Testis (tissue), 3 donors: ENCODE results near the gene KIAA1755. TPM values are rescaled to one million over a fixed set of nuclear protein-coding genes. Genes with fewer than 3 reads are reported as not detected.
A peak's percentile ranks its signal among the peaks of the same experiment; 100 is the strongest.

ENCODE experiments used
- DNase-seq: peaks from one replicate; pipeline ENCODE4 v3.0.0-alpha.2; 2019
- H3K27ac ChIP-seq, 2 donors: fragments of 200-600 bp; sonication (generic); one replicate each; pipeline ENCODE4 v1.5.1; 2019
- H3K27me3 ChIP-seq: fragments of 200-600 bp; sonication (generic); one replicate; pipeline ENCODE4 v1.5.1; 2019
- H3K36me3 ChIP-seq: fragments of 200-600 bp; sonication (generic); one replicate; pipeline ENCODE4 v1.5.1; 2017; ENCODE audit warnings: low read depth; ENCODE audit errors: missing control alignments
- H3K4me1 ChIP-seq: fragments of 200-600 bp; sonication (generic); one replicate; pipeline ENCODE4 v1.5.1; 2019
- H3K4me3 ChIP-seq, 2 donors: fragments of 200-600 bp; sonication (generic); one replicate each; pipeline ENCODE4 v1.5.1; 2017 to 2019
- H3K9me3 ChIP-seq: fragments of 200-600 bp; sonication (generic); one replicate; pipeline ENCODE4 v1.5.1; 2017
- POLR2A ChIP-seq: fragments of 450-650 bp; IDR thresholded peaks from one replicate; pipeline ENCODE4 v1.6.1; 2017; ENCODE audit warnings: antibody characterized with exemption, mild to moderate bottlenecking, moderate library complexity
- WGBS, 2 donors: methylation state at CpG; one replicate each; pipeline ENCODE4 v1.1.5; 2018; 5-methylcytosine and 5-hydroxymethylcytosine counted together
- intact Hi-C: fragments of 100-400 bp; cut with DNase I; formaldehyde crosslinking; loops from one replicate; pipeline ENCODE4 v1.15.1; 2023; ENCODE audit warnings: low total_unique reads
- polyA plus RNA-seq: library from polyadenylated mRNA; stranded (reverse); fragments of 350-450 nt; fragmentation: Illumina TruSeq; extraction: RNeasy Lipid Tissue Mini Kit (QIAGEN cat#74804); gene quantifications from one replicate; pipeline ENCODE4 v1.2.3, GENCODE V29; 2014; ENCODE audit warnings: low read depth, low replicate concordance; ENCODE audit not compliant: insufficient read depth
- total RNA-seq, 2 donors: library from RNA; depleted of rRNA; stranded (reverse); fragments of >200 nt; gene quantifications; one replicate each; pipeline ENCODE4 v1.2.3, GENCODE V29; 2016
- TF ChIP-seq, protein P1 (sequence below), 3 experiments: fragments of 450-650 bp in 2 of 3; fragments of 200-600 bp in 1 of 3; sonication (generic) in 1 of 3; IDR thresholded peaks; one replicate each; pipeline ENCODE4 v1.5.1; 2016 to 2019; ENCODE audit warnings: antibody characterized with exemption in 3 of 3, mild to moderate bottlenecking in 2 of 3, moderate library complexity in 1 of 3

The KIAA1755 gene
- total and polyA plus RNA-seq, 3 donors from 2014 or later, result 5.2 to 9.6 (median 7.6) TPM

- no peak overlapping the region for H3K4me3 ChIP-seq
- H3K9me3 ChIP-seq, result no peaks in the 10 kb centered on the region
- H3K27ac ChIP-seq, result no peak overlapping the region
- H3K36me3 ChIP-seq, result no peaks in the 10 kb centered on the region
- no peak for DNase-seq
- H3K27me3 ChIP-seq, result no peaks in the 10 kb centered on the region
- intact Hi-C loops, result loop anchor here (10.0 kb wide), 1 partner anchor 63 kb away; no protein-coding TSS in a partner anchor
- 85 to 89% methylated on average over 6 to 8 of the region's 8 CpGs for WGBS, 2 donors
- peaks cover 5% of the 10 kb centered on the region for H3K4me1 ChIP-seq
- TF ChIP-seq, protein P1, sequence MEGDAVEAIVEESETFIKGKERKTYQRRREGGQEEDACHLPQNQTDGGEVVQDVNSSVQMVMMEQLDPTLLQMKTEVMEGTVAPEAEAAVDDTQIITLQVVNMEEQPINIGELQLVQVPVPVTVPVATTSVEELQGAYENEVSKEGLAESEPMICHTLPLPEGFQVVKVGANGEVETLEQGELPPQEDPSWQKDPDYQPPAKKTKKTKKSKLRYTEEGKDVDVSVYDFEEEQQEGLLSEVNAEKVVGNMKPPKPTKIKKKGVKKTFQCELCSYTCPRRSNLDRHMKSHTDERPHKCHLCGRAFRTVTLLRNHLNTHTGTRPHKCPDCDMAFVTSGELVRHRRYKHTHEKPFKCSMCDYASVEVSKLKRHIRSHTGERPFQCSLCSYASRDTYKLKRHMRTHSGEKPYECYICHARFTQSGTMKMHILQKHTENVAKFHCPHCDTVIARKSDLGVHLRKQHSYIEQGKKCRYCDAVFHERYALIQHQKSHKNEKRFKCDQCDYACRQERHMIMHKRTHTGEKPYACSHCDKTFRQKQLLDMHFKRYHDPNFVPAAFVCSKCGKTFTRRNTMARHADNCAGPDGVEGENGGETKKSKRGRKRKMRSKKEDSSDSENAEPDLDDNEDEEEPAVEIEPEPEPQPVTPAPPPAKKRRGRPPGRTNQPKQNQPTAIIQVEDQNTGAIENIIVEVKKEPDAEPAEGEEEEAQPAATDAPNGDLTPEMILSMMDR (IDR thresholded peaks at IDR 0.05), result no peak
- TF ChIP-seq POLR2A, result no peak
These were observed 47.0 kb upstream of the KIAA1755 start for GRCh38 chr20:38307371-38308046.

GRCh38 chr20:38306379-38306778 is 45.8 kb upstream of the KIAA1755 start:
- Histone ChIP-seq H3K27ac (no peak overlapping the region), H3K27me3 (no peaks in the 10 kb centered on the region), H3K4me3 (no peak overlapping the region), H3K36me3 (no peaks in the 10 kb centered on the region), H3K4me1 (peaks cover 5% of the 10 kb centered on the region), H3K9me3 (no peaks in the 10 kb centered on the region)
- WGBS, 2 donors, result 94 to 95% methylated on average over 6 of the region's 6 CpGs
- DNase-seq, result no peak
- intact Hi-C loops, result loop anchor here (10.0 kb wide), 1 partner anchor 62 kb away; no protein-coding TSS in a partner anchor
- no peak for TF ChIP-seq POLR2A
- TF ChIP-seq, protein P1 (IDR thresholded peaks at IDR 0.05), result no peak

GRCh38 chr20:38305541-38305940 is 45.0 kb upstream of the KIAA1755 start:
- Histone ChIP-seq H3K36me3 (no peaks in the 10 kb centered on the region), H3K9me3 (no peaks in the 10 kb centered on the region), H3K4me3 (no peak overlapping the region), H3K27me3 (no peaks in the 10 kb centered on the region), H3K4me1 (peaks cover 5% of the 10 kb centered on the region), H3K27ac (no peak overlapping the region)
- 97 to 100% methylated on average over 4 of the region's 4 CpGs for WGBS, 2 donors
- intact Hi-C loops, result loop anchor here (10.0 kb wide), 1 partner anchor 61 kb away; no protein-coding TSS in a partner anchor
- TF ChIP-seq, protein P1 (IDR thresholded peaks at IDR 0.05), result no peak
- TF ChIP-seq POLR2A, result no peak
- no peak for DNase-seq

DNA sequence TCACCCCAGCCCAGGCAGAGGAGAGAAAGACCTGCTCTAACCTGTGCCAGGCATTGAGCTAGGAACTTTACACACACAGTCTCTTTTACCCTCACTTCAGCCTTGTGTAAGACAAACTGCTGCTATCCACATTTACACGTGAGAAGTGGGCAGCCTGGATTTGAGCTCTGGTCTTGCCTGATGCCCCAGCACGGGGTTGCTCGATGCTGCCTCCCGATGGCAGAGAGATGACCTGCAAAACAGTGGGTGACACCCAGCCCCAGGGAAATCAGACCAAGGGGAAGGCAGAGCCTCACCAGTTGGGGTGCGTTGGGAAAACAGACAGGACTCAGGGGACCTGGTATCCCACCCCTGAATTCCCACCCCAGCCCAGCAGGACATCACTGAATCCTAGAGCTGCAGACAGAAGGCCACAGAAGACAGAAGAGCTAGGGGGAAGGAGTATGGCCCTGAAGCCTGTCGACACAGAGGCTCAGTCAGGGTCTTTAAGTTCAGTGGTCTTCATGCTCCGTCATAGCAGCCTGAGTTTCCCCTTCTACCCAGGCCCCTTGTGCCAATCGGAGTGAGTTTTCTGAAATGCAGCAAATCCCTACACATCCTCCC is 44.4 kb upstream of the KIAA1755 start:
- intact Hi-C loops, result loop anchor here (10.0 kb wide), 1 partner anchor 60 kb away; no protein-coding TSS in a partner anchor
- WGBS, 2 donors, result 72 to 80% methylated on average over 7 to 8 of the region's 8 CpGs
- no peak for DNase-seq

More for the DNA sequence above, 44.4 kb upstream of the KIAA1755 start:
- no peaks in the 10 kb centered on the region for H3K9me3 ChIP-seq
- TF ChIP-seq, protein P1 (IDR thresholded peaks at IDR 0.05), result peak in 2 of 3 experiments; percentile 7 to 29
- TF ChIP-seq POLR2A, result no peak
- no peak overlapping the region for H3K4me3 ChIP-seq
- H3K27ac ChIP-seq, result no peak overlapping the region
- peaks cover 5% of the 10 kb centered on the region for H3K4me1 ChIP-seq
- H3K36me3 ChIP-seq, result no peaks in the 10 kb centered on the region
- H3K27me3 ChIP-seq, result no peaks in the 10 kb centered on the region
